Prostate gland (tissue), 2 donors: ENCODE measurements around the gene FIGN. TPM values are rescaled to one million over a fixed set of nuclear protein-coding genes. Genes with fewer than 3 reads are reported as not detected.

Experiments
- DNase-seq: peaks from one replicate; pipeline ENCODE4 v3.0.0-alpha.2; 2019; ENCODE audit warnings: low spot score
- H3K27ac ChIP-seq, 2 donors: fragments of 200-600 bp; sonication (generic); 2 replicates each; pipeline ENCODE4 v1.5.1; 2017 to 2019
- H3K27me3 ChIP-seq: fragments of 200-600 bp; sonication (generic); replicated peaks from 2 replicates; pipeline ENCODE4 v1.5.1; 2019; ENCODE audit not compliant: insufficient read depth
- H3K36me3 ChIP-seq, 2 donors: fragments of 200-600 bp; sonication (generic); 1 replicate in 1 of 2; 2 replicates in 1 of 2; pipeline versions ENCODE4 v1.5.1 to v1.8.1; 2017 to 2019
- H3K4me1 ChIP-seq: fragments of 200-600 bp; sonication (generic); replicated peaks from 2 replicates; pipeline ENCODE4 v1.5.1; 2019
- H3K4me3 ChIP-seq, 2 donors: fragments of 200-600 bp; sonication (generic); 2 replicates each; pipeline ENCODE4 v1.5.1; 2017 to 2019
- H3K9me3 ChIP-seq: fragments of 200-600 bp; sonication (generic); 2 replicates; pipeline ENCODE4 v1.5.1; 2017
- POLR2A ChIP-seq: fragments of 450-650 bp; IDR thresholded peaks from one replicate; pipeline ENCODE4 v1.6.1; 2016; ENCODE audit warnings: antibody characterized with exemption, mild to moderate bottlenecking
- POLR2AphosphoS5 ChIP-seq: sonication (generic); formaldehyde crosslinking; IDR thresholded peaks from one replicate; pipeline ENCODE4 v1.6.1; 2017; ENCODE audit warnings: antibody characterized with exemption
- WGBS: methylation state at CpG from one replicate; pipeline ENCODE4 v1.1.5; 2018; 5-methylcytosine and 5-hydroxymethylcytosine counted together
- intact Hi-C: fragments of 100-400 bp; cut with DNase I; formaldehyde crosslinking; loops from one replicate; pipeline ENCODE4 v1.14.2; 2022
- total RNA-seq, 2 donors: library from RNA; depleted of rRNA; stranded (reverse); fragments of >200 nt; gene quantifications; one replicate each; pipeline ENCODE4 v1.1.0, GENCODE V29; 2016
- TF ChIP-seq, protein P1 (sequence below), 4 experiments: fragments of 200-600 bp in 2 of 4; fragments of 450-650 bp in 2 of 4; sonication (generic) in 2 of 4; IDR thresholded peaks; 1 replicate in 3 of 4; 2 replicates in 1 of 4; pipeline ENCODE4 v1.5.1; 2016 to 2019; ENCODE audit warnings: antibody characterized with exemption in 4 of 4, mild to moderate bottlenecking in 2 of 4, moderate library complexity in 2 of 4

Gene FIGN
- total RNA-seq, 2 donors from 2014 or later: 3.6 to 4.3 TPM

DNA sequence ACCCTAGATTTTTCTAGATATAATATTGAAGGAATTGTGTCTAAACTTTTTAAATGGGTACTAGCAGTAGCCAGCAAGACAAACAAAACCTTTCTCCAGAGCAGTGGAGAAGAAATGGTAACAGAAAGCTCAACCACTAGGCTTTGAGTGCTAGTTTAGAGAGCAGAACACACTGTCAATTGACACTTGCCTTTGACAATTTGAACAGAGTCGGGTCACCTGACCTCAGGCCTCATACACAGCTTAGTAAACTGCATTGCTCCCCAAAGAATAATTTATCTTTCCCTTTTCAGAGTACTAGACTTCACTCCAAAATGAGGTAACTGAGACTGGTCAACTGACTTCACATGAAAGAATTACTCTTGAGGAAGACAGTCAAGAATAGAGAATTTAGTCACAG, 48.6 kb downstream of the FIGN start:
- no peak for DNase-seq
- Histone ChIP-seq H3K4me3 (no peak overlapping the region), H3K36me3 (no peaks in the 10 kb centered on the region), H3K27ac (no peak overlapping the region), H3K9me3 (no peaks in the 10 kb centered on the region), H3K4me1 (no peaks in the 10 kb centered on the region), H3K27me3 (no peaks in the 10 kb centered on the region)
- no peak for TF ChIP-seq POLR2A
- TF ChIP-seq, protein P1, sequence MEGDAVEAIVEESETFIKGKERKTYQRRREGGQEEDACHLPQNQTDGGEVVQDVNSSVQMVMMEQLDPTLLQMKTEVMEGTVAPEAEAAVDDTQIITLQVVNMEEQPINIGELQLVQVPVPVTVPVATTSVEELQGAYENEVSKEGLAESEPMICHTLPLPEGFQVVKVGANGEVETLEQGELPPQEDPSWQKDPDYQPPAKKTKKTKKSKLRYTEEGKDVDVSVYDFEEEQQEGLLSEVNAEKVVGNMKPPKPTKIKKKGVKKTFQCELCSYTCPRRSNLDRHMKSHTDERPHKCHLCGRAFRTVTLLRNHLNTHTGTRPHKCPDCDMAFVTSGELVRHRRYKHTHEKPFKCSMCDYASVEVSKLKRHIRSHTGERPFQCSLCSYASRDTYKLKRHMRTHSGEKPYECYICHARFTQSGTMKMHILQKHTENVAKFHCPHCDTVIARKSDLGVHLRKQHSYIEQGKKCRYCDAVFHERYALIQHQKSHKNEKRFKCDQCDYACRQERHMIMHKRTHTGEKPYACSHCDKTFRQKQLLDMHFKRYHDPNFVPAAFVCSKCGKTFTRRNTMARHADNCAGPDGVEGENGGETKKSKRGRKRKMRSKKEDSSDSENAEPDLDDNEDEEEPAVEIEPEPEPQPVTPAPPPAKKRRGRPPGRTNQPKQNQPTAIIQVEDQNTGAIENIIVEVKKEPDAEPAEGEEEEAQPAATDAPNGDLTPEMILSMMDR (IDR thresholded peaks at IDR 0.05): no peak
- no peak for TF ChIP-seq POLR2AphosphoS5
- WGBS: 56% methylated on average over 1 of the region's 1 CpG
- intact Hi-C loops: no loop called here

DNA sequence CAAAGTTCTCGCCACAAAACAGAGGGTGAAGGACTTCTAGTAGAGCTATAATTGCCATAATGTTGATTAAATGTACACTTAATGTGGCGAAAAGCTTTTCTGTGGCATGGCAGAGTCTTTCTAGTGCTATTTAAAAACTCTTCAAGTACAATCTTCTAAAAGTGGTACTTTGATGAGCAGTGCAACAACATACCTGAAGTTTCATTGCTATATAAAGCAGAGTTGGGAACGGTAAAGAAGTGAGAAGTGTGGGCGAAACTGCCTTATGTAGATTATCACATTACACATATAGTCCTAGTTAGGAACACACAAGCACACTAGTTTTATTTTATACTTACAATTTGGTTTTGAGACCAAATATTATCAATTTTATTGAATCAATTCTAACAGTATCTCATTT, 49.5 kb downstream of the FIGN start:
- no peak overlapping the region for H3K4me3 ChIP-seq
- H3K36me3 ChIP-seq: no peaks in the 10 kb centered on the region
- H3K27me3 ChIP-seq: no peaks in the 10 kb centered on the region
- H3K4me1 ChIP-seq: no peaks in the 10 kb centered on the region
- no peaks in the 10 kb centered on the region for H3K9me3 ChIP-seq
- H3K27ac ChIP-seq: no peak overlapping the region
- TF ChIP-seq POLR2A (no peak), POLR2AphosphoS5 (no peak)
- TF ChIP-seq, protein P1 (IDR thresholded peaks at IDR 0.05): no peak
- WGBS: 69% methylated on average over 4 of the region's 4 CpGs
- intact Hi-C loops: no loop called here
- no peak for DNase-seq

DNA sequence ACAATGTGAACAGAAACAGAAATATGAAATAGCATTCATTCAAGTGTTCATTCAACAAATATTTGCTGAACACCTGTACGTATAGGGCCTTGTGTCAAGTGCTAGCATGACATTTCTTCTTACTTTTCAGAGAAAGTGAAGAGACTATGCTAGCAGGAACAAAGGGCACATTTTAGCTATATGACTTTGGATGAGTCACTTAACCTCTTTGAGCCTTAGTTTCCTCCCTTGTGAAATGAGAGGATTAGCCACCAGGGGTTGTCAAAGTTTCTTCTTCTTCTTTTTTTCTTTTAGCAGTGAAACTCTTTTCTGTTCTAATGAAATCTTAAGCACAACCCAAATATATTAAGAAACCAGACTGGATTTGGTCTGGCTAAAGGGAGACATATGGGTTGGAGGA, 53.1 kb downstream of the FIGN start:
- Histone ChIP-seq H3K36me3 (no peaks in the 10 kb centered on the region), H3K27me3 (no peaks in the 10 kb centered on the region), H3K27ac (no peak overlapping the region), H3K4me3 (no peak overlapping the region), H3K9me3 (no peaks in the 10 kb centered on the region), H3K4me1 (no peaks in the 10 kb centered on the region)
- no peak for DNase-seq
- TF ChIP-seq POLR2A (no peak), POLR2AphosphoS5 (no peak)
- TF ChIP-seq, protein P1 (IDR thresholded peaks at IDR 0.05): no peak
- WGBS: 77% methylated on average over 1 of the region's 1 CpG
- intact Hi-C loops: no loop called here

DNA sequence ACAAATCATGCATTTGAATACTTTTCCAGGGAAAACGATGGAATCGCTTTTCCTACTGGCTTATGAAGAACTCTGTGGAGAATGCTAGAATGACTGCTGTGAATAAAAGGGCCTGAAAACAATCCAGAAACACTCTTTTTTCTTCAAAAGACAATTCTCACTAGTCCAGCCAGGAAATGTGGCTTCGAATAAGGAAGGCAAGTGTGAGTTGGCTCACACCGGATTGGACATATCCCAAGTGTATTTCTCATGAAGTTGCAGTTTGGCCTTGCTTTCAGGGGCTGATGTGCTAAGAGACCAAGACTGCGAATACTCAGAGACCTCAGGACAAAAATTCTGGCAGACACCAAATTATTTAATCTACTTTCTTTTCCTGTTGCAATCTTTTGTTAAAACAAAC, 54.1 kb downstream of the FIGN start:
- no peak overlapping the region for H3K4me3 ChIP-seq
- H3K27me3 ChIP-seq: no peaks in the 10 kb centered on the region
- intact Hi-C loops: no loop called here
- no peaks in the 10 kb centered on the region for H3K4me1 ChIP-seq
- H3K36me3 ChIP-seq: no peaks in the 10 kb centered on the region
- DNase-seq: no peak
- H3K27ac ChIP-seq: no peak overlapping the region
- H3K9me3 ChIP-seq: no peaks in the 10 kb centered on the region
- WGBS: 68% methylated on average over 5 of the region's 5 CpGs
- TF ChIP-seq POLR2AphosphoS5 (no peak), POLR2A (no peak)
- TF ChIP-seq, protein P1 (IDR thresholded peaks at IDR 0.05): no peak

DNA sequence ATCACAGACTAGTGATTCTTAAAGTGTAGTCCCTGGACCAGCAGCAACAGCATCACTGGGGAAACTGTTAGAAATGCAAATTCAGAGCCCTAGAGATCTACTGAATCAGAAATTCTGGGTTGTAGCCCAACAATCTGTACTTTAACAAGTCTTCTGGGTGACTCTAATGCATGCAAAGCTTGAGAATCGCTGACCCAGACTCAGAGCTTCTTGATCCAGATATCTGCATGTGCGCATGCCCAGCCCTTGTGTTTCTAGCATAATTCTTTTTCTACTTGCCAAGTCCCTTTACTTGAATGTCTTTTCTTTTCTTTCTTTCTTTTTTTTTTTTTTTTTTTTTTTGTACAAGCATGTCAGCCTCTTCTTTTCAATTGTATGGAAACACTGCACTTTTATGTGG, 60.4 kb downstream of the FIGN start:
- TF ChIP-seq POLR2A (no peak), POLR2AphosphoS5 (no peak)
- TF ChIP-seq, protein P1 (IDR thresholded peaks at IDR 0.05): no peak
- DNase-seq: no peak
- intact Hi-C loops: no loop called here
- Histone ChIP-seq H3K9me3 (no peaks in the 10 kb centered on the region), H3K4me3 (no peak overlapping the region), H3K36me3 (no peaks in the 10 kb centered on the region), H3K27ac (no peak overlapping the region), H3K27me3 (no peaks in the 10 kb centered on the region), H3K4me1 (no peaks in the 10 kb centered on the region)
- WGBS: 92% methylated on average over 2 of the region's 2 CpGs
